Measurements from ENCODE around the gene TRIM27.
"Not testable (repeated sequence)": the region's sequence is repeated elsewhere in the genome, so short reads cannot be mapped to it uniquely, and the experiment has no call there.

Gene TRIM27

DNA sequence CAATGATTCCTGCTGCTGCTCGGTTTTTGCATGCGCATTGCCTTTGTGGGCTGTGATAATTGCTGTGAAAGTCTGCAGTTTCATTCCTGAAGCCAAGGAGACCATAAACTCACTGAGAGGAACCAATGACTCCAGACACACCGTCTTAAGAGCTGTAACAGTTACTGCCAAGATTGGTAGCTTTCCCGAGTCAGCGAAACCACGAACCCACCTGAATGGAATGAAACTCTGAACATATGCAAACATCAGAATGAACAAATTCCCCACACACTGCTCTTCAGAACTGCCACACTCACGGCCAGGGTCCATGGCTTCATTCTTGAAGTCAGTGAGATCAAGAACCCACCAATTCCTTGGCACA, 37.7 kb downstream of the TRIM27 start:
- DNase-seq (ENCODE audit: extremely low spot score): no peak
- ChIA-PET POLR2A (no interaction called here), CTCF (interaction anchor here (2.6 to 5.5 kb wide), 2 partner anchors 11 to 48 kb away, joined by 13 to 24 read pairs; no protein-coding TSS in a partner anchor)

DNA sequence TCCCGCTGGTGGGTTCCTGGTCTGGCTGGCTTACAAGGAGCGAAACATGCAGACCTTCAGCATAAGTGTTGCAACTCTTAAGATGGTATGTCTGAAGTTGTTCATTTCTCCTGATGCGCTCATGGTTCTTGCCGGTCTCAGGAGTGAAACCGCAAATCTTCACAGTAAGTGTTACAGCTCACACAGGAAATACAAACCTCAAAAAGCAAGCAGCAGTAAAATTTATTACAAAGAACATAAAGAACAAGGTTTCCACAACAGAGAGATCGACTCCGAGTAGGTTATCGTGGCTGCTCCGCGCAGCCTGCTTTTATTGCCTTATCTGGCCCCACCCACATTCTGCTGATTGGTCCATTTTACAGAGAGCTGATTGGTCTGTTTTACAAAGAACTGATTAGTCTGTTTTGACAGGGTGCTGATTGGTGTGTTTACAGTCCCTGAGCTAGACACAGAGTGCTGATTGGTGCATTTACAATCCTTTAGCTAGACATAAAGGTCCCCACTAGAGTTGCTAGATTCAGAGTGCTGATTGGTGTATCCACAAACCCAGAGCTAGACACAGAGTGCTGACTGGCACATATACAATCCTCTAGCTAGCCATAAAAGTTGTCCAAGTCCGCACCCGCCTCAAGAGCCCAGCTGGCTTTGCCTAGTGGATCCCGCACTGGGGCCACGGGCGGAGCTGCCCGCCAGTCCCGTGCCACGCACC, 39.2 kb downstream of the TRIM27 start:
- ChIA-PET CTCF (interaction anchor here (1.3 to 5.5 kb wide), 3 partner anchors 10 to 53 kb away, joined by 3 to 24 read pairs (median 13); no protein-coding TSS in a partner anchor), POLR2A (interaction anchor here (0.6 kb wide), 1 partner anchor 109 kb away, joined by 3 read pairs; no protein-coding TSS in a partner anchor)
- TF ChIP-seq, protein P1, sequence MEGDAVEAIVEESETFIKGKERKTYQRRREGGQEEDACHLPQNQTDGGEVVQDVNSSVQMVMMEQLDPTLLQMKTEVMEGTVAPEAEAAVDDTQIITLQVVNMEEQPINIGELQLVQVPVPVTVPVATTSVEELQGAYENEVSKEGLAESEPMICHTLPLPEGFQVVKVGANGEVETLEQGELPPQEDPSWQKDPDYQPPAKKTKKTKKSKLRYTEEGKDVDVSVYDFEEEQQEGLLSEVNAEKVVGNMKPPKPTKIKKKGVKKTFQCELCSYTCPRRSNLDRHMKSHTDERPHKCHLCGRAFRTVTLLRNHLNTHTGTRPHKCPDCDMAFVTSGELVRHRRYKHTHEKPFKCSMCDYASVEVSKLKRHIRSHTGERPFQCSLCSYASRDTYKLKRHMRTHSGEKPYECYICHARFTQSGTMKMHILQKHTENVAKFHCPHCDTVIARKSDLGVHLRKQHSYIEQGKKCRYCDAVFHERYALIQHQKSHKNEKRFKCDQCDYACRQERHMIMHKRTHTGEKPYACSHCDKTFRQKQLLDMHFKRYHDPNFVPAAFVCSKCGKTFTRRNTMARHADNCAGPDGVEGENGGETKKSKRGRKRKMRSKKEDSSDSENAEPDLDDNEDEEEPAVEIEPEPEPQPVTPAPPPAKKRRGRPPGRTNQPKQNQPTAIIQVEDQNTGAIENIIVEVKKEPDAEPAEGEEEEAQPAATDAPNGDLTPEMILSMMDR (IDR thresholded peaks at IDR 0.05; ENCODE audit: control extremely low read depth, extremely low read depth, low read depth, missing control alignments): no peak
- DNase-seq (ENCODE audit: extremely low spot score): no peak

More for the DNA sequence above, 37.7 kb downstream of the TRIM27 start:
- TF ChIP-seq, protein P1 (IDR thresholded peaks at IDR 0.05; ENCODE audit: control extremely low read depth, extremely low read depth, low read depth, missing control alignments): no peak

DNA sequence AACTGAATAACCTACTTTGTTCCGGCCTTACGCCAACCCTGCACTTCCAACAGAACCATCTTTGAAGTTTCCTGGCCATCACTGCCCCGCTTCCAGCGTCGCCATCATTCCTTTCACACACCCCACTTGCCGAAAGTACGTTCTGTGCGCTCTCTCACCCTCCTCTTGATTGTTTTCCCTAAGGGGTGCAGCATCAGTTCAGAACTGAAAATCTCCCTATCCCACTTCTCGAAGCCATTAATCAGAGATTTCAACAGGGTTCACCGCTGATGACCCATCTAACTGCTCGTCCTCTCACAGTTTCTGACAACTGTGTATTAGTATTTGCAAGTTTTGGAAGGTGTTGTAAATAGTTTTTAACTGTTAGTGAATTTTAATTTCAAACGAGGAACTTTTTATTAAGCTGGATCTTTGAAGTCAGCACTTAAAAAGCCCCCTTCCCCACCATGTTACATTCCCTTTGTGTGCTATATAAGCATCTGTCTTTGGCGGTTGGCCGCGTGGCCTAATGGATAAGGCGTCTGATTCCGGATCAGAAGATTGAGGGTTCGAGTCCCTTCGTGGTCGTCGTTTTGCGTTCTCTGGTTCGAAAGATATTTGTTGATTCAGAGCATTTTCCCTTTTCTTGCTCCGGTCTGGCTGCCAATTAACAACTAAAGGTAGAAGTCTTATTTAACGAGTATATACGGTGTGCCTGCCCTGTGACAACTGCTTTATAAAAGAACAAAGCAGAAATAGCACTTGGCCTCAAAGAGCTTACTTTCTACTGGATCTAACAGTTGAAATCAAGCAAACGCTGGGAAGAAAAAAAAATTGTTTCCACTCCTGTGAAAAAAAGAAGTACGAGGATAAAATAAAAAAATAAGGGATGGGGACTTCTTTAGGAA, 42.6 kb downstream of the TRIM27 start:
- ChIA-PET CTCF (interaction anchor here (1.0 to 2.0 kb wide), 5 partner anchors 9 to 43 kb away, joined by 3 to 9 read pairs (median 3); no protein-coding TSS in a partner anchor), POLR2A (no interaction called here)
- TF ChIP-seq, protein P1 (IDR thresholded peaks at IDR 0.05; ENCODE audit: control extremely low read depth, extremely low read depth, low read depth, missing control alignments): no peak
- DNase-seq (ENCODE audit: extremely low spot score): peak; percentile 53

DNA sequence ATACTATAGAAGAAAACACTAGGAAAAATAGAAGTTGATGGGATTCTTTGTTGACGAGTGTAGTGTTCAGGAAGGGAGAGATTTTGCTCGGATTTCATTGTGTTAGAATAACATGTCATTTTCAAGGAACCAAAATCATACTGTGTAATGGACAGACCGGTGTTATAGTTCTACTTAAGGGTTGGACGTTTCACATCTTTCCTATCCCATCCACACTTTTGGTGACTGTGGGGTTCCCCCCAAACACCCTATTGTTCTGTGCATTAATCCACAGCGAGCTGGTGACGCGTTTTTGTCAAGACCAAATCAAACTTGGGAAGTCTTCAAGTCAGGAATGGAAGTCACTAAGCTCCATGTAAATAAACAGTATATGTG, 43.3 kb downstream of the TRIM27 start:
- CTCF ChIA-PET: interaction anchor here (0.7 to 2.0 kb wide), 6 partner anchors 9 to 44 kb away, joined by 3 to 9 read pairs (median 3); no protein-coding TSS in a partner anchor
- no peak for DNase-seq (ENCODE audit: extremely low spot score)
- POLR2A ChIA-PET: no interaction called here
- TF ChIP-seq, protein P1 (IDR thresholded peaks at IDR 0.05; ENCODE audit: control extremely low read depth, extremely low read depth, low read depth, missing control alignments): no peak

DNA sequence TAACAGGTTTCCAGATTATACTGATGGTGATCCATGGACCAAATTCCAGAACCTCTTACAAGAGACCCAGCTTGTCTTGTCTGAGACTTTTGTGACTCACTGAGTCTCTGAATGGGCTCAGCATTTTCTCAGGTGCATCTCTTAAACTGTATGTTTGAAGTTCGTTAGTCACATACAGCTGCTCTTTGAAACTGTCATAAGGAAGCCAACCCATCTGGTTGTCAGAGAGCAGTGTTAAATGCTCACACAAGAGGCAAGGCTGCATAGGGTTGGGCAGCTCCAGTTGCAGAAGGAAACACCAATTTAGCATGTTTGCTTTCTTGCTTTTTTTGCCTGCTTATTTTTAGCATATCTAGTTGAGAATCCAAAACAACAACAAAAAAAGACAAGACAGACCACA, 47.1 kb downstream of the TRIM27 start:
- CTCF ChIA-PET: interaction anchor here (1.4 to 4.4 kb wide), 2 partner anchors 10 to 39 kb away, joined by 4 to 24 read pairs; no protein-coding TSS in a partner anchor
- TF ChIP-seq, protein P1 (IDR thresholded peaks at IDR 0.05; ENCODE audit: control extremely low read depth, extremely low read depth, low read depth, missing control alignments): no peak
- POLR2A ChIA-PET: interaction anchor here (1.0 kb wide), 1 partner anchor 47 kb away, joined by 3 read pairs; the partner anchor contains the start of gene TRIM27
- DNase-seq (ENCODE audit: extremely low spot score): no peak

DNA sequence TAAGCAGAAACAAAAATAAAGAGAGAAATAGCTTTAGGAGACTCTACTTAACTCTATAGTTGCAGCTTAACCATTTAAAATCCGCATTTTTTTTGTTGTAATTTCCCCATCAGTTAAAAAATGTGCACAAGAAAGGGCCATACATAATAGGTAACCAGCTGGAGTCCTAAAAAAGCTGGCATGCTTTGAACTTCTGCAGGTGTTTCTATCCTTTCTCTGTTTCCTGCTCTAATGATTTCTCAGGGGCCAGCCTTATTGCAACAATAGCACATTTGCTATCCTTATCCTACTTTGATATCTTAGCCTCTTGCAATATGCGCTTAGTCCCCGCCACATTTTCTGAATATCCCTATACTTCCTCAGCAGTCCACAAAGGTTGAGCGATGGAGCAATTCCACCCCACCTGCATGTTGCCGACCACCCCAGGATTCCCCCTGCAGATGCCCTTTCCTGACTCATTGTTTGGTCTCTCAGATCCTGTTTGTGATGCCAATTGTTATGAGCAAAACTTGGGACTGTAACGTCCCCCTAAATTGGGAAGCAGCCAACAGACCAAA, 48.5 kb downstream of the TRIM27 start:
- POLR2A ChIA-PET: interaction anchor here (0.6 kb wide), 1 partner anchor 126 kb away, joined by 4 read pairs; no protein-coding TSS in a partner anchor
- DNase-seq (ENCODE audit: extremely low spot score): no peak
- TF ChIP-seq, protein P1 (IDR thresholded peaks at IDR 0.05; ENCODE audit: control extremely low read depth, extremely low read depth, low read depth, missing control alignments): no peak

DNA sequence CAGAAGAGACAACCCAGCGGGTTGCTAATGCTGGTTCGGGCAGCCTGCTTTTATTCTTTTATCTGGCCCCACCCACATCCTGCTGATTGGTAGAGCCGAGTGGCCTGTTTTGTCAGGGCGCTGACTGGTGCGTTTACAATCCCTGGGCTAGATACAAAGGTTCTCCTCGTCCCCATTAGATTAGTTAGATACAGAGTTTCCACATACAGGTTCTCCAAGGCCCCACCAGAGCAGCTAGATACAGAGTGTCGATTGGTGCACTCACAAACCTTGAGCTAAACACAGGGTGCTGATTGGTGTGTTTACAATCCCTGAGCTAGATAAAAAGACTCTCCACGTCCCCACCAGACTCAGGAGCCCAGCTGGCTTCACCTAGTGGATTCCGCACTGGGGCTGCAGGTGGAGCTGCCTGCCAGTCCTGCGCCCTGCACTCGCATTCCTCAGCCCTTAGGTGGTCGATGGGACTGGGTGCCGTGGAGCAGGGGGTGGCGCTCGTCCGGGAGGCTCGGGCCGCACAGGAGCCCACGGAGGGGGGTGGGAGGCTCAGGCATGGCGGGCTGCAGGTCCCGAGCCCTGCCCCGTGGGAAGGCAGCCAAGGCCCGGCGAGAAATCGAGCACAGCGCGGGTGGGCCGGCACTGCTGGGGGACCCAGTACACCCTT, 51.5 kb downstream of the TRIM27 start:
- CTCF ChIA-PET; DNase-seq (ENCODE audit: extremely low spot score): not testable (repeated sequence)

More for the DNA sequence above, 48.5 kb downstream of the TRIM27 start:
- CTCF ChIA-PET: interaction anchor here (0.6 to 4.4 kb wide), 4 partner anchors 11 to 141 kb away, joined by 3 to 24 read pairs (median 4); no protein-coding TSS in a partner anchor

More for the DNA sequence above, 51.5 kb downstream of the TRIM27 start:
- POLR2A ChIA-PET: not testable (repeated sequence)

All from GM10248 (cell line).